HepG2 (cell line): ENCODE measurements around the gene ALKBH4. TPM values are rescaled to one million over a fixed set of nuclear protein-coding genes. Genes with fewer than 3 reads are reported as not detected.
A peak's percentile ranks its signal among the peaks of the same experiment; 100 is the strongest.

Source experiments
- DPF2 ChIP-seq: sonication (generic); formaldehyde crosslinking; IDR thresholded peaks from 2 replicates; pipeline ENCODE4 v1.4.0; 2020; ENCODE audit warnings: mild to moderate bottlenecking, low read depth, missing genetic modification reagents, borderline replicate concordance
- JUNB ChIP-seq: sonication (generic); formaldehyde crosslinking; IDR thresholded peaks from 2 replicates; pipeline ENCODE4 v1.8.0; 2022; ENCODE audit warnings: missing genetic modification reagents, mild to moderate bottlenecking, borderline replicate concordance
- MTA3 ChIP-seq: sonication (generic); formaldehyde crosslinking; IDR thresholded peaks from 2 replicates; pipeline ENCODE4 v1.4.0; 2020; ENCODE audit warnings: missing genetic modification reagents
- RNF2 ChIP-seq: fragments of 450-650 bp; conservative IDR thresholded peaks from 2 replicates; pipeline ENCODE4 v1.6.1; 2016; ENCODE audit warnings: low read depth
- SIN3A ChIP-seq: IDR thresholded peaks from 2 replicates; pipeline ENCODE4 v1.6.1; 2011; ENCODE audit warnings: low read depth, mild to moderate bottlenecking, control low read depth, low read length, borderline replicate concordance
- SKI ChIP-seq: fragments of 450-650 bp; IDR thresholded peaks from one replicate; pipeline ENCODE4 v1.6.1; 2018; ENCODE audit warnings: mild to moderate bottlenecking; ENCODE audit not compliant: partially characterized antibody
- ZBTB21 ChIP-seq: sonication (generic); formaldehyde crosslinking; IDR thresholded peaks from 2 replicates; pipeline ENCODE4 v1.4.0; 2020; ENCODE audit warnings: missing genetic modification reagents
- ZNF841 ChIP-seq: sonication (generic); formaldehyde crosslinking; IDR thresholded peaks from 2 replicates; pipeline ENCODE4 v1.8.1; 2023; ENCODE audit warnings: missing genetic modification reagents, borderline replicate concordance
- polyA plus RNA-seq, 8 experiments: library from polyadenylated mRNA; depleted of rRNA in 3 of 8; stranded (reverse) in 7 of 8; unstranded in 1 of 8; fragments of >200 nt; fragmentation: Illumina TruSeq in 4 of 8; extraction: Trizol in 4 of 8; gene quantifications; 2 replicates each; pipeline versions ENCODE4 v1.2.1 to v1.2.3, GENCODE V29; 2011 to 2016; ENCODE audit warnings: low read depth in 4 of 8, missing spikeins in 1 of 8, mixed read lengths in 1 of 8; ENCODE audit not compliant: insufficient read depth in 1 of 8
- total RNA-seq, 5 experiments: library from RNA; depleted of rRNA; stranded (reverse); fragments of >200 nt; fragmentation: Illumina TruSeq; extraction: Trizol; gene quantifications; 2 replicates each; pipeline ENCODE4 v1.2.3, GENCODE V29; 2016; ENCODE audit warnings: low read depth in 1 of 5
- TF ChIP-seq, protein P1 (sequence below): sonication (generic); formaldehyde crosslinking; IDR thresholded peaks from one replicate; pipeline ENCODE4 v1.5.1; 2020; ENCODE audit warnings: mild to moderate bottlenecking, missing genetic modification reagents; ENCODE audit errors: not compliant biosample characterization
- TF ChIP-seq, protein P2 (sequence below): sonication (generic); formaldehyde crosslinking; IDR thresholded peaks from 2 replicates; pipeline ENCODE4 v1.4.0; 2020; ENCODE audit warnings: missing genetic modification reagents
- TF ChIP-seq, protein P3 (sequence below): sonication (generic); formaldehyde crosslinking; conservative IDR thresholded peaks from 2 replicates; pipeline ENCODE4 v1.8.1; 2023; ENCODE audit warnings: missing genetic modification reagents
- TF ChIP-seq, protein P4 (sequence below): IDR thresholded peaks from 2 replicates; pipeline ENCODE4 v1.6.1; 2012; ENCODE audit warnings: inconsistent platforms
- TF ChIP-seq, protein P5 (sequence below): sonication (generic); formaldehyde crosslinking; IDR thresholded peaks from 2 replicates; pipeline ENCODE4 v1.5.1; 2020; ENCODE audit warnings: missing genetic modification reagents, mild to moderate bottlenecking, borderline replicate concordance

The ALKBH4 gene
- total and polyA plus RNA-seq, 2 of the 13 experiments (the other 11 are each of a cell fraction or from before 2014, with no cell fraction given) = 2.6 to 8.8 TPM

DNA sequence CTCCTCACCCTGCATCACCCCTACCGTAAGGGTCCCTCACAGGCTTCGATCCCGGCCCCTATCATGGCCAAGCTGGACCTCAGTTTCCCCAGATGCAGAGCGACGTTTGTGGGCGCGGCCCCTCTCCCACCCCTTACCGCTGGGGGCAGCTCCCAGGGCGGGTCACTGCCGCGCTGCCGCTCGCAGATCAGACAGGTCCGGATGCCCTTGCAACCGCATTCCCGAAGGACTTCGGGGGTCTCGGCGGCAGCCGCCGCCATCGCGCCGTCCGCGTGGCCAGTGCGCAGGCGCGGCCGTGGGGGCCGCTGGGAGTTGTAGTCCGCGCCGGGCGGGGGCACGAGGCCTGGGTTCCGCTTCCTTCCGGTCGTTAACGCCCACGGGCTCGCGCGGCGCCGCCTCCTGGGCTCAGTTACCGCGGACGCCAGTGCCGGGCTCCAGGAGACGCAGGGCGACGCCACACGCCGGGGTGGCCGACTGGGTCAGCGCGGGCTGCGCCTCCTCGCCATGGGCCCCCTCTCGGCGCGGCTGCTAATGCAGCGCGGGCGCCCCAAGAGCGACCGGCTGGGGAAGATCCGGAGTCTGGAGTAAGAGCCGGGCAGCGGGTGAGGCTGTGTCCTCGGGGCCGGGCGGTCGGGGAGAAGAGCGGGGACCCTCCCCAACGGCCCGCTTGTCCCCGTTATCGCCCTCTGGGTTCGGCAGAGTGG, at the start of gene ALKBH4, which contains the start of gene LRWD1 (continued):
- TF ChIP-seq, protein P1, sequence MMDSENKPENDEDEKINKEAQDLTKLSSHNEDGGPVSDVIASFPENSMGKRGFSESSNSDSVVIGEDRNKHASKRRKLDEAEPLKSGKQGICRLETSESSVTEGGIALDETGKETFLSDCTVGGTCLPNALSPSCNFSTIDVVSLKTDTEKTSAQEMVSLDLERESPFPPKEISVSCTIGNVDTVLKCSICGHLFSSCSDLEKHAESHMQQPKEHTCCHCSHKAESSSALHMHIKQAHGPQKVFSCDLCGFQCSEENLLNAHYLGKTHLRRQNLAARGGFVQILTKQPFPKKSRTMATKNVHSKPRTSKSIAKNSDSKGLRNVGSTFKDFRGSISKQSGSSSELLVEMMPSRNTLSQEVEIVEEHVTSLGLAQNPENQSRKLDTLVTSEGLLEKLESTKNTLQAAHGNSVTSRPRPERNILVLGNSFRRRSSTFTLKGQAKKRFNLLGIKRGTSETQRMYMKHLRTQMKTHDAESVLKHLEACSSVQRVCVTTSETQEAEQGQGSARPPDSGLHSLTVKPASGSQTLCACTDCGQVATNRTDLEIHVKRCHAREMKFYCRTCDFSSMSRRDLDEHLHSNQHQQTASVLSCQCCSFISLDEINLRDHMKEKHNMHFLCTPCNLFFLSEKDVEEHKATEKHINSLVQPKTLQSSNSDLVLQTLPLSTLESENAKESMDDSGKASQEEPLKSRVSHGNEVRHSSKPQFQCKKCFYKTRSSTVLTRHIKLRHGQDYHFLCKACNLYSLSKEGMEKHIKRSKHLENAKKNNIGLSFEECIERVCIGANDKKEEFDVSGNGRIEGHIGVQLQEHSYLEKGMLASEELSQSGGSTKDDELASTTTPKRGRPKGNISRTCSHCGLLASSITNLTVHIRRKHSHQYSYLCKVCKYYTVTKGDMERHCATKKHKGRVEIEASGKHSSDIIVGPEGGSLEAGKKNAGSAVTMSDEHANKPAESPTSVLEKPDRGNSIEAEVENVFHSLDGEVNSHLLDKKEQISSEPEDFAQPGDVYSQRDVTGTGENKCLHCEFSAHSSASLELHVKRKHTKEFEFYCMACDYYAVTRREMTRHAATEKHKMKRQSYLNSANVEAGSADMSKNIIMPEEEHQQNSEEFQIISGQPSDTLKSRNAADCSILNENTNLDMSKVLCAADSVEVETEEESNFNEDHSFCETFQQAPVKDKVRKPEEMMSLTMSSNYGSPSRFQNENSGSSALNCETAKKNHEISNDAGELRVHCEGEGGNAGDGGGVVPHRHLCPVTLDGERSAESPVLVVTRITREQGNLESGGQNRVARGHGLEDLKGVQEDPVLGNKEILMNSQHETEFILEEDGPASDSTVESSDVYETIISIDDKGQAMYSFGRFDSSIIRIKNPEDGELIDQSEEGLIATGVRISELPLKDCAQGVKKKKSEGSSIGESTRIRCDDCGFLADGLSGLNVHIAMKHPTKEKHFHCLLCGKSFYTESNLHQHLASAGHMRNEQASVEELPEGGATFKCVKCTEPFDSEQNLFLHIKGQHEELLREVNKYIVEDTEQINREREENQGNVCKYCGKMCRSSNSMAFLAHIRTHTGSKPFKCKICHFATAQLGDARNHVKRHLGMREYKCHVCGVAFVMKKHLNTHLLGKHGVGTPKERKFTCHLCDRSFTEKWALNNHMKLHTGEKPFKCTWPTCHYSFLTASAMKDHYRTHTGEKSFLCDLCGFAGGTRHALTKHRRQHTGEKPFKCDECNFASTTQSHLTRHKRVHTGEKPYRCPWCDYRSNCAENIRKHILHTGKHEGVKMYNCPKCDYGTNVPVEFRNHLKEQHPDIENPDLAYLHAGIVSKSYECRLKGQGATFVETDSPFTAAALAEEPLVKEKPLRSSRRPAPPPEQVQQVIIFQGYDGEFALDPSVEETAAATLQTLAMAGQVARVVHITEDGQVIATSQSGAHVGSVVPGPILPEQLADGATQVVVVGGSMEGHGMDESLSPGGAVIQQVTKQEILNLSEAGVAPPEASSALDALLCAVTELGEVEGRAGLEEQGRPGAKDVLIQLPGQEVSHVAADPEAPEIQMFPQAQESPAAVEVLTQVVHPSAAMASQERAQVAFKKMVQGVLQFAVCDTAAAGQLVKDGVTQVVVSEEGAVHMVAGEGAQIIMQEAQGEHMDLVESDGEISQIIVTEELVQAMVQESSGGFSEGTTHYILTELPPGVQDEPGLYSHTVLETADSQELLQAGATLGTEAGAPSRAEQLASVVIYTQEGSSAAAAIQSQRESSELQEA (CRISPR knock-in tag) = no peak
- TF ChIP-seq, protein P2, sequence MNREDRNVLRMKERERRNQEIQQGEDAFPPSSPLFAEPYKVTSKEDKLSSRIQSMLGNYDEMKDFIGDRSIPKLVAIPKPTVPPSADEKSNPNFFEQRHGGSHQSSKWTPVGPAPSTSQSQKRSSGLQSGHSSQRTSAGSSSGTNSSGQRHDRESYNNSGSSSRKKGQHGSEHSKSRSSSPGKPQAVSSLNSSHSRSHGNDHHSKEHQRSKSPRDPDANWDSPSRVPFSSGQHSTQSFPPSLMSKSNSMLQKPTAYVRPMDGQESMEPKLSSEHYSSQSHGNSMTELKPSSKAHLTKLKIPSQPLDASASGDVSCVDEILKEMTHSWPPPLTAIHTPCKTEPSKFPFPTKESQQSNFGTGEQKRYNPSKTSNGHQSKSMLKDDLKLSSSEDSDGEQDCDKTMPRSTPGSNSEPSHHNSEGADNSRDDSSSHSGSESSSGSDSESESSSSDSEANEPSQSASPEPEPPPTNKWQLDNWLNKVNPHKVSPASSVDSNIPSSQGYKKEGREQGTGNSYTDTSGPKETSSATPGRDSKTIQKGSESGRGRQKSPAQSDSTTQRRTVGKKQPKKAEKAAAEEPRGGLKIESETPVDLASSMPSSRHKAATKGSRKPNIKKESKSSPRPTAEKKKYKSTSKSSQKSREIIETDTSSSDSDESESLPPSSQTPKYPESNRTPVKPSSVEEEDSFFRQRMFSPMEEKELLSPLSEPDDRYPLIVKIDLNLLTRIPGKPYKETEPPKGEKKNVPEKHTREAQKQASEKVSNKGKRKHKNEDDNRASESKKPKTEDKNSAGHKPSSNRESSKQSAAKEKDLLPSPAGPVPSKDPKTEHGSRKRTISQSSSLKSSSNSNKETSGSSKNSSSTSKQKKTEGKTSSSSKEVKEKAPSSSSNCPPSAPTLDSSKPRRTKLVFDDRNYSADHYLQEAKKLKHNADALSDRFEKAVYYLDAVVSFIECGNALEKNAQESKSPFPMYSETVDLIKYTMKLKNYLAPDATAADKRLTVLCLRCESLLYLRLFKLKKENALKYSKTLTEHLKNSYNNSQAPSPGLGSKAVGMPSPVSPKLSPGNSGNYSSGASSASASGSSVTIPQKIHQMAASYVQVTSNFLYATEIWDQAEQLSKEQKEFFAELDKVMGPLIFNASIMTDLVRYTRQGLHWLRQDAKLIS (CRISPR knock-in tag) = no peak
- TF ChIP-seq ZNF841 (CRISPR knock-in tag) = peak; percentile 83; the same call in 1 of the 2 replicates
- TF ChIP-seq RNF2 = no peak
- peak; percentile 81 for TF ChIP-seq SKI
- TF ChIP-seq, protein P3, sequence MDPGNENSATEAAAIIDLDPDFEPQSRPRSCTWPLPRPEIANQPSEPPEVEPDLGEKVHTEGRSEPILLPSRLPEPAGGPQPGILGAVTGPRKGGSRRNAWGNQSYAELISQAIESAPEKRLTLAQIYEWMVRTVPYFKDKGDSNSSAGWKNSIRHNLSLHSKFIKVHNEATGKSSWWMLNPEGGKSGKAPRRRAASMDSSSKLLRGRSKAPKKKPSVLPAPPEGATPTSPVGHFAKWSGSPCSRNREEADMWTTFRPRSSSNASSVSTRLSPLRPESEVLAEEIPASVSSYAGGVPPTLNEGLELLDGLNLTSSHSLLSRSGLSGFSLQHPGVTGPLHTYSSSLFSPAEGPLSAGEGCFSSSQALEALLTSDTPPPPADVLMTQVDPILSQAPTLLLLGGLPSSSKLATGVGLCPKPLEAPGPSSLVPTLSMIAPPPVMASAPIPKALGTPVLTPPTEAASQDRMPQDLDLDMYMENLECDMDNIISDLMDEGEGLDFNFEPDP (CRISPR knock-in tag) = no peak
- TF ChIP-seq, protein P4, sequence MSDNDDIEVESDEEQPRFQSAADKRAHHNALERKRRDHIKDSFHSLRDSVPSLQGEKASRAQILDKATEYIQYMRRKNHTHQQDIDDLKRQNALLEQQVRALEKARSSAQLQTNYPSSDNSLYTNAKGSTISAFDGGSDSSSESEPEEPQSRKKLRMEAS = peak; percentile 93
- TF ChIP-seq, protein P5, sequence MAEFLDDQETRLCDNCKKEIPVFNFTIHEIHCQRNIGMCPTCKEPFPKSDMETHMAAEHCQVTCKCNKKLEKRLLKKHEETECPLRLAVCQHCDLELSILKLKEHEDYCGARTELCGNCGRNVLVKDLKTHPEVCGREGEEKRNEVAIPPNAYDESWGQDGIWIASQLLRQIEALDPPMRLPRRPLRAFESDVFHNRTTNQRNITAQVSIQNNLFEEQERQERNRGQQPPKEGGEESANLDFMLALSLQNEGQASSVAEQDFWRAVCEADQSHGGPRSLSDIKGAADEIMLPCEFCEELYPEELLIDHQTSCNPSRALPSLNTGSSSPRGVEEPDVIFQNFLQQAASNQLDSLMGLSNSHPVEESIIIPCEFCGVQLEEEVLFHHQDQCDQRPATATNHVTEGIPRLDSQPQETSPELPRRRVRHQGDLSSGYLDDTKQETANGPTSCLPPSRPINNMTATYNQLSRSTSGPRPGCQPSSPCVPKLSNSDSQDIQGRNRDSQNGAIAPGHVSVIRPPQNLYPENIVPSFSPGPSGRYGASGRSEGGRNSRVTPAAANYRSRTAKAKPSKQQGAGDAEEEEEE (CRISPR knock-in tag) = 0 out of 2 replicates have a peak, but pooled peaks have one; percentile 74
- no peak for TF ChIP-seq DPF2
- TF ChIP-seq JUNB (CRISPR knock-in tag) = no peak
- no peak for TF ChIP-seq ZBTB21 (CRISPR knock-in tag)
- TF ChIP-seq MTA3 (CRISPR knock-in tag) = no peak
- peak; percentile 85; the same call in 1 of the 2 replicates for TF ChIP-seq SIN3A
